ENCODE results near the gene NPEPL1.
"Not testable (repeated sequence)": the region's sequence is repeated elsewhere in the genome, so short reads cannot be mapped to it uniquely, and the experiment has no call there.

The NPEPL1 gene

DNA sequence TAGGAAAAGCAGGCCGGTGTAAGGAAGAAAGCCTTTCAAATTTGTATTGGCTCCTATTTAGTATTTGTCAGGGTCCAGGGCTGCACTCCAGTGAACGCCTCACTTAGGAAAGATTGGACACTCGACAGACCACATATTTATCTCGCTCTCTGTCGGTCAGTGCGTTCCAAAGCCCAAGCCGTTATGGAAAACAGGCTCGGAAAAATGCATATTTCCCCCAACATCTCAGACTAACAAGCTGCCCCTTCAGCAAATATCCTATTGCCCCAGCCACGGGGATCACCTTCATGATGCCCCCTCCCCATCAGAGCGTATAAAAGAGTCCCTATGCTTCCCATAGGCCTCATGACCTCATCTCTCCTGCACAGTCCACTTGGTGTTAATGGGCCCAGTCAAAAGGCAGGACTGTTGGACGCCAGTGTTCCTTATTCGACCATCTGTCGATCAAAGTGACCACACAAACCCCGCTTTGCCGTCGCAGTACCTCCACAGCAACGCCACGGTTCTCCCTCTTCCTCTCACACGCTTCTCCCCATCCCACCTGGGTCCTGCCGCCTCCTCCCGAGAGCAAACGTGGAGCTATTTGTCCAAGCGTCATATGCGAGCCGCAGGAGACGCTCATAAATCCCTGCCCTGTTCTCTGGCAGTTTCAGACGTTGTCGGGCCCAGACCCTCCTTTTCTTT lies 63.3 kb downstream of the NPEPL1 start:
- ChIA-PET CTCF (no interaction called here), POLR2A (no interaction called here)
- H3K9me3 ChIP-seq (ENCODE audit: control extremely low read depth in 1 of 5, control insufficient read depth in 4 of 5, insufficient read depth in 2 of 5, low read depth in 1 of 5, low read length in 4 of 5) = peaks cover 0 to 2% (median 0%) of the 10 kb centered on the region in 5 experiments
- no peak for DNase-seq
- H3K27ac ChIP-seq (ENCODE audit: insufficient read depth in 1 of 2, low read depth in 1 of 2, low read length in 2 of 2, poor library complexity in 1 of 2, severe bottlenecking in 2 of 2) = no peak overlapping the region
- 92% methylated on average over 26 of the region's 28 CpGs for WGBS (ENCODE audit: insufficient coverage)
- no peak overlapping the region for H3K4me3 ChIP-seq (ENCODE audit: control insufficient read depth in 1 of 7, extremely low read depth in 1 of 7, insufficient read depth in 4 of 7, low read depth in 2 of 7, low read length in 6 of 7)
- no peaks in the 10 kb centered on the region for H3K4me1 ChIP-seq (ENCODE audit: control extremely low read depth in 1 of 4, control insufficient read depth in 4 of 4, insufficient read depth in 4 of 4, low read length in 3 of 4)
- H3K27me3 ChIP-seq (replicated peaks in 2 of 5; ENCODE audit: control insufficient read depth in 4 of 5, insufficient read depth in 5 of 5, low read length in 4 of 5) = peaks cover 0 to 17% (median 5%) of the 10 kb centered on the region in 5 experiments
- H3K36me3 ChIP-seq (ENCODE audit: control insufficient read depth in 4 of 4, insufficient read depth in 4 of 4, low read length in 3 of 4) = no peaks in the 10 kb centered on the region

DNA sequence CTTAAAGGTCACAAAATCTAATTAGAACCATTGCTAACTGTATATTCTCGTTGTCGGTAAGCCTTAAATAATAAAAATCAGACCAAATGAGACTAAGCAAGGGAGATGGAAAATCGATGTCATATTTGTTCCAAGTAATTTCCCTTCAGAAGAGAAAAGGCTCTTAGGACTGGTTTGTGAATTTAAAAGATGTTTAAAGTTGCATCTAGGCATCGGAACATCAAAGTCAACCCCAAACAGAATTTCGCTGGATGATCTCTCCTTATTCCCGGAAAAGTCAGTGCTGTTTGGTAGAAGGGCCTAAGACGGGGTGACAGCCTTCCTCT lies 63.8 kb downstream of the NPEPL1 start:
- H3K27me3 ChIP-seq (replicated peaks in 2 of 5; ENCODE audit: control insufficient read depth in 4 of 5, insufficient read depth in 5 of 5, low read length in 4 of 5) = peaks cover 0 to 17% (median 5%) of the 10 kb centered on the region in 5 experiments
- H3K36me3 ChIP-seq (ENCODE audit: control insufficient read depth in 4 of 4, insufficient read depth in 4 of 4, low read length in 3 of 4) = no peaks in the 10 kb centered on the region
- H3K4me1 ChIP-seq (ENCODE audit: control extremely low read depth in 1 of 4, control insufficient read depth in 4 of 4, insufficient read depth in 4 of 4, low read length in 3 of 4) = no peaks in the 10 kb centered on the region
- ChIA-PET POLR2A (no interaction called here), CTCF (no interaction called here)
- 100% methylated on average over 2 of the region's 7 CpGs for WGBS (ENCODE audit: insufficient coverage)
- H3K9me3 ChIP-seq (ENCODE audit: control extremely low read depth in 1 of 5, control insufficient read depth in 4 of 5, insufficient read depth in 2 of 5, low read depth in 1 of 5, low read length in 4 of 5) = peaks cover 0 to 2% (median 0%) of the 10 kb centered on the region in 5 experiments
- no peak overlapping the region for H3K4me3 ChIP-seq (ENCODE audit: control insufficient read depth in 1 of 7, extremely low read depth in 1 of 7, insufficient read depth in 4 of 7, low read depth in 2 of 7, low read length in 6 of 7)
- no peak for DNase-seq
- no peak overlapping the region for H3K27ac ChIP-seq (ENCODE audit: insufficient read depth in 1 of 2, low read depth in 1 of 2, low read length in 2 of 2, poor library complexity in 1 of 2, severe bottlenecking in 2 of 2)

DNA sequence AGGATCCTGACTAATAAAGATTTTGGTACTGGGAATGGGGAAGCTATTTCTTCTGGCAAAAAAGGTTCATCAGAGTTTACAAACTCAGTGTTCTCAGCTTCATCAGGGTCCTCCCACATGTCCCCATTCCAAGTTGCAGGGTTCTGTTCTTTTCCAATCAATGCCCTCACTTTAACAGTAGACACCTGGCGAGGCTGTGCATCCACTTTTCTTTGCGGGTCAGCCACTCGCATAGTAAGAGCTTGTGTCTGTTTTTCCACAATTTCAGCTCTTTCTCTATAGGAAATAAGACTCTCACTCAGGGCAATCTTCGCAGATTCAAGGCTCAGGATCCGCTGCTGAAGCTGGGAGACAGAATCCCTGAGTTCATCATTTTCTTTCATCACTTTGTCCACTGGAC lies 65.0 kb downstream of the NPEPL1 start:
- H3K4me1 ChIP-seq (ENCODE audit: control extremely low read depth in 1 of 4, control insufficient read depth in 4 of 4, insufficient read depth in 4 of 4, low read length in 3 of 4) = not testable (repeated sequence)
- 93% methylated on average over 5 of the region's 5 CpGs for WGBS (ENCODE audit: insufficient coverage)

DNA sequence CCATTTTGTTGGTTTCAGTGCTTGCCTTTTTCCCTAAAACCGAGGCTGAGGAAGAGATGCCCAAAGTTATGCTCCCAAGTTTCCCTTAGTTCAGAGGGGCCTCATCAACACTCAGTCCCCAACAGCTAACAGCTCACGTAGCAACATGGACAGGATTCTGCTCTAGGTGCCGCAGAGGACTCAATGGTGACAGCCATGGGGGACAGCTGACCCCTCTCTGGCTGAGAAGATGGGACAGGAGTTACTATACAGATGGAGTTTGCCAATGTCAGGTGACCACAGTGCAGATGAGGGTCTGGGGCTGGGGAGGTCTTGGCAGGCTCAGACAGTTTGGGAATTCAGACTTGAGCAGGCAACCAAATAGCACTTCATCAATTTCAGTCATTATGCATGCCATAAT lies 67.3 kb downstream of the NPEPL1 start:
- ChIA-PET CTCF (no interaction called here), POLR2A (no interaction called here)
- Histone ChIP-seq H3K27me3 (replicated peaks in 2 of 5; ENCODE audit: control insufficient read depth in 4 of 5, insufficient read depth in 5 of 5, low read length in 4 of 5) (peaks cover 3 to 26% (median 7%) of the 10 kb centered on the region in 5 experiments), H3K4me1 (ENCODE audit: control extremely low read depth in 1 of 4, control insufficient read depth in 4 of 4, insufficient read depth in 4 of 4, low read length in 3 of 4) (no peaks in the 10 kb centered on the region), H3K4me3 (ENCODE audit: control insufficient read depth in 1 of 7, extremely low read depth in 1 of 7, insufficient read depth in 4 of 7, low read depth in 2 of 7, low read length in 6 of 7) (no peak overlapping the region), H3K27ac (ENCODE audit: insufficient read depth in 1 of 2, low read depth in 1 of 2, low read length in 2 of 2, poor library complexity in 1 of 2, severe bottlenecking in 2 of 2) (no peak overlapping the region), H3K9me3 (ENCODE audit: control extremely low read depth in 1 of 5, control insufficient read depth in 4 of 5, insufficient read depth in 2 of 5, low read depth in 1 of 5, low read length in 4 of 5) (peaks cover 0 to 2% (median 0%) of the 10 kb centered on the region in 5 experiments), H3K36me3 (ENCODE audit: control insufficient read depth in 4 of 4, insufficient read depth in 4 of 4, low read length in 3 of 4) (no peaks in the 10 kb centered on the region)
- 92% methylated on average over 1 of the region's 3 CpGs for WGBS (ENCODE audit: insufficient coverage)
- no peak for DNase-seq

More for the DNA sequence above, 65.0 kb downstream of the NPEPL1 start:
- POLR2A ChIA-PET; H3K4me3 ChIP-seq (ENCODE audit: control insufficient read depth in 1 of 7, extremely low read depth in 1 of 7, insufficient read depth in 4 of 7, low read depth in 2 of 7, low read length in 6 of 7); H3K36me3 ChIP-seq (ENCODE audit: control insufficient read depth in 4 of 4, insufficient read depth in 4 of 4, low read length in 3 of 4); CTCF ChIA-PET; DNase-seq; H3K27ac ChIP-seq (ENCODE audit: insufficient read depth in 1 of 2, low read depth in 1 of 2, low read length in 2 of 2, poor library complexity in 1 of 2, severe bottlenecking in 2 of 2); H3K9me3 ChIP-seq (ENCODE audit: control extremely low read depth in 1 of 5, control insufficient read depth in 4 of 5, insufficient read depth in 2 of 5, low read depth in 1 of 5, low read length in 4 of 5): not testable (repeated sequence)
- H3K27me3 ChIP-seq (replicated peaks in 2 of 5; ENCODE audit: control insufficient read depth in 4 of 5, insufficient read depth in 5 of 5, low read length in 4 of 5) = peaks cover 3 to 28% (median 6%) of the 10 kb centered on the region in 5 experiments

DNA sequence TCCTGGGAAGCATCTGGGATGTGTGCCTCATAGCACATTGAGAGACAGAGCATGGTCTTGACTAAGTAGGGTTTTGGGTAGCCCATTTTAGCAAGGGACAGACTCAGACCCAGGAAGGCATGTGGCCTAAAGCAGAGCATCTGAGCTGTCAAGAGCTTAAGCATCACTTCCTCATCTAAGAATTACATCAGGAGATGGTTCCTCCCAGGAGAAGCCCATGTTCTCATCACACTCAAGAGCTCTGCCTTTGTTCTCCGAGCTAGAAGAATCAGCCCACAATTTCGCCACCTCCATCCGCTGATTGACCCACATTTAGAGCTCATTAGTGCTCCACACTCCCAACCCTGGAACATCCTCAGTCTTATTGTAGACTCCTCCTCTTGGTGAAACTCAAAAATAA lies 68.3 kb downstream of the NPEPL1 start:
- POLR2A ChIA-PET = no interaction called here
- Histone ChIP-seq H3K4me1 (ENCODE audit: control extremely low read depth in 1 of 4, control insufficient read depth in 4 of 4, insufficient read depth in 4 of 4, low read length in 3 of 4) (no peaks in the 10 kb centered on the region), H3K27ac (ENCODE audit: insufficient read depth in 1 of 2, low read depth in 1 of 2, low read length in 2 of 2, poor library complexity in 1 of 2, severe bottlenecking in 2 of 2) (no peak overlapping the region), H3K36me3 (ENCODE audit: control insufficient read depth in 4 of 4, insufficient read depth in 4 of 4, low read length in 3 of 4) (no peaks in the 10 kb centered on the region), H3K9me3 (ENCODE audit: control extremely low read depth in 1 of 5, control insufficient read depth in 4 of 5, insufficient read depth in 2 of 5, low read depth in 1 of 5, low read length in 4 of 5) (peaks cover 0 to 2% (median 0%) of the 10 kb centered on the region in 5 experiments), H3K27me3 (replicated peaks in 2 of 5; ENCODE audit: control insufficient read depth in 4 of 5, insufficient read depth in 5 of 5, low read length in 4 of 5) (peaks cover 3 to 24% (median 4%) of the 10 kb centered on the region in 5 experiments), H3K4me3 (ENCODE audit: control insufficient read depth in 1 of 7, extremely low read depth in 1 of 7, insufficient read depth in 4 of 7, low read depth in 2 of 7, low read length in 6 of 7) (no peak overlapping the region)
- DNase-seq = no peak
- 80% methylated on average over 1 of the region's 3 CpGs for WGBS (ENCODE audit: insufficient coverage)
- CTCF ChIA-PET = interaction anchor here (1.1 kb wide), 1 partner anchor 10 kb away, joined by 4 read pairs; no protein-coding TSS in a partner anchor

DNA sequence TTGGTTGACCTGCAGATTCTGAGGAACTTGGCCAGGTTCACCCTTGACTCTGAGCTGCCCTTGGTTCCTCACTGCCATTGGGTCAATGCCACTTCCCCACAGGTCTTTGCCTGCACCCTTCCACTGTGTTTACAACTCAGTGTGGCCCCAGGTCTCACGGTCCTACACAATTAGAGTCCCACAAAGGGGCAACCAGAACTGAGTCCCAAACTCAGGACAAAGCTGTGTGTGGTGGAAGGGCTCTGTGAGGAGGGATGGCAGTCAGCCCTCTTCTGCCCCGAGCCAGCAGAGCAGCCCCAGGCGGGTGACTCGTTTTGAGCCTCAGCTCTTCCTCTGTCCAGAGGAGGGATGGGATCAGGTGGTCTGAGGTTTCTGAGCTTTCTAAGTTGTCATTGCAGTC lies 69.5 kb downstream of the NPEPL1 start:
- H3K36me3 ChIP-seq (ENCODE audit: control insufficient read depth in 4 of 4, insufficient read depth in 4 of 4, low read length in 3 of 4) = no peaks in the 10 kb centered on the region
- H3K4me3 ChIP-seq (ENCODE audit: control insufficient read depth in 1 of 7, extremely low read depth in 1 of 7, insufficient read depth in 4 of 7, low read depth in 2 of 7, low read length in 6 of 7) = no peak overlapping the region
- no peak overlapping the region for H3K27ac ChIP-seq (ENCODE audit: insufficient read depth in 1 of 2, low read depth in 1 of 2, low read length in 2 of 2, poor library complexity in 1 of 2, severe bottlenecking in 2 of 2)
- ChIA-PET CTCF (interaction anchor here (0.6 to 1.1 kb wide), 2 partner anchors 9 to 12 kb away, joined by 4 read pairs; no protein-coding TSS in a partner anchor), POLR2A (no interaction called here)
- WGBS (ENCODE audit: insufficient coverage) = 98% methylated on average over 4 of the region's 4 CpGs
- no peaks in the 10 kb centered on the region for H3K4me1 ChIP-seq (ENCODE audit: control extremely low read depth in 1 of 4, control insufficient read depth in 4 of 4, insufficient read depth in 4 of 4, low read length in 3 of 4)
- DNase-seq = no peak
- peaks cover 0 to 2% (median 0%) of the 10 kb centered on the region in 5 experiments for H3K9me3 ChIP-seq (ENCODE audit: control extremely low read depth in 1 of 5, control insufficient read depth in 4 of 5, insufficient read depth in 2 of 5, low read depth in 1 of 5, low read length in 4 of 5)
- peaks cover 3 to 34% (median 4%) of the 10 kb centered on the region in 5 experiments for H3K27me3 ChIP-seq (replicated peaks in 2 of 5; ENCODE audit: control insufficient read depth in 4 of 5, insufficient read depth in 5 of 5, low read length in 4 of 5)

DNA sequence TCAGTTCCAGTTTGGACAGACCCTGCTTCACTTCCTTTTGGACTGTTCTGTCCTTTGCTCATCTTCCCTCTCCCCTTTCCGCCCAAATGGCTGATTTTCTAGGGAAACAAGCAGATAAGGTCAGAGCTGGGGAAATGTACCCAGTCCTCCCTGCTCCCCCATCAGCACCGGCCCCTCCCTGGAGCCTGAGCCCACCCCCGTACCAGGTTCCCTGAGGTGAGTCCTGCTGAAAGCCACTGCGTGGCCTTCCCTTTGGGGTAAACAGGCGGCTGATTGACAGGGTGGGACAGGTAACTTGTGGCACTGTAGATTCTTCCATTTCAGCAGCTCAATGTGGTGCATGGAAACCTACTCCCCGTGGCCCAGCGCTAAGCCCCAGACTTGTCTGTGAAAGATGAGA lies 70.5 kb downstream of the NPEPL1 start:
- DNase-seq = no peak
- Histone ChIP-seq H3K9me3 (ENCODE audit: control extremely low read depth in 1 of 5, control insufficient read depth in 4 of 5, insufficient read depth in 2 of 5, low read depth in 1 of 5, low read length in 4 of 5) (peaks cover 0 to 2% (median 0%) of the 10 kb centered on the region in 5 experiments), H3K27me3 (replicated peaks in 2 of 5; ENCODE audit: control insufficient read depth in 4 of 5, insufficient read depth in 5 of 5, low read length in 4 of 5) (peaks cover 3 to 39% (median 4%) of the 10 kb centered on the region in 5 experiments), H3K27ac (ENCODE audit: insufficient read depth in 1 of 2, low read depth in 1 of 2, low read length in 2 of 2, poor library complexity in 1 of 2, severe bottlenecking in 2 of 2) (no peak overlapping the region), H3K36me3 (ENCODE audit: control insufficient read depth in 4 of 4, insufficient read depth in 4 of 4, low read length in 3 of 4) (no peaks in the 10 kb centered on the region), H3K4me3 (ENCODE audit: control insufficient read depth in 1 of 7, extremely low read depth in 1 of 7, insufficient read depth in 4 of 7, low read depth in 2 of 7, low read length in 6 of 7) (no peak overlapping the region), H3K4me1 (ENCODE audit: control extremely low read depth in 1 of 4, control insufficient read depth in 4 of 4, insufficient read depth in 4 of 4, low read length in 3 of 4) (no peaks in the 10 kb centered on the region)
- ChIA-PET POLR2A (no interaction called here), CTCF (no interaction called here)
- 92% methylated on average over 2 of the region's 7 CpGs for WGBS (ENCODE audit: insufficient coverage)
